Measurements from ENCODE around the gene WAPL. TPM values are rescaled to one million over a fixed set of nuclear protein-coding genes. Genes with fewer than 3 reads are reported as not detected.

Gene WAPL
- total and polyA plus RNA-seq, 12 donors = 11.1 to 44.5 (median 31.2) TPM

GRCh38 chr10:86402283-86402941 lies 119.2 kb downstream of the WAPL start:
- H3K9me3 ChIP-seq (replicated peaks in 1 of 3) = no peaks in the 10 kb centered on the region
- no peak for TF ChIP-seq CTCF (IDR thresholded peaks at IDR 0.05)
- TF ChIP-seq POLR2A (IDR thresholded peaks at IDR 0.05) = no peak
- H3K4me1 ChIP-seq (replicated peaks in 1 of 2) = peaks cover 15 to 19% of the 10 kb centered on the region in 2 donors
- 7 to 23% (median 19%) methylated on average over 15 to 18 of the region's 18 CpGs for WGBS, 4 donors
- no peaks in the 10 kb centered on the region for H3K27me3 ChIP-seq
- DNase-seq = peak in 3 of 7 donors; percentile 24 to 57 (median 27)
- H3K4me3 ChIP-seq = no peak overlapping the region
- intact Hi-C loops (cut with DNase I) = loop anchor here in 1 of 2 donors (5.0 kb wide), 1 partner anchor 185 kb away; no protein-coding TSS in a partner anchor
- no peaks in the 10 kb centered on the region for H3K36me3 ChIP-seq (replicated peaks in 1 of 2)
- no peak overlapping the region for H3K27ac ChIP-seq

DNA sequence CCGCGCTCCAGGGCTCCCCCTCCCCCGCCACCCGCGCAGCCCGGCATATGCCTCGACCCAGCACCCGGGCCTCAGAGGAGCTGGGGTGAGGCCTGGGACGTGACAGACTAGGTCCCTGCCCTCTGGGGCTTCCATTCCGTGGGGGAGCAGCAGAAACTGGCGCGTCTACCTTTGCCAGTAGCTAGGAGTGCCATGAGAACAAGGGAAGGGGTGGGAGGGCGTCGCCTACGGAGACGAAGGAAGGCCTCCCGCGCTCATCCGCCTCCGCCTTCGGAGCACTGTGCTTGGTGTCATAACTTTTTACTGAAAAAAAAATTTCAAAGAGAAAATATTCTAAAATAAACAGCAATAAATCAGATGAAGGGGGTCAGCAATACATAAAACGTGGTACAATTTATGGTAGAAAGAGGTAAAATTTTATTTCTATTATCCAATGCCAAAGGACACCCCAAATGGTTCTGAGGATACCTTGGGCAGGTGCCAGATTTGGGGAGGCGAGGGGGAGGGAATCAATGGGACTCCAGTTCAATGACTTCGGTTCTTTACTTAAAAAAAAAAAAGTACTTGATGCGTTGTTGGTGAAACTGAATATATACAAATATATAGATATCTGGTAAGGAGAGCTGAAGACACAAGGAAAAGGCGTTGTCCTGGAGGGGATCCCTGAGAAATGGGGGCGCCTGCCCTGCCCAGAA lies 119.9 kb downstream of the WAPL start:
- Histone ChIP-seq H3K4me3 (peak overlapping the region in 2 of 4 donors; percentile 47 to 72), H3K9me3 (replicated peaks in 1 of 3) (no peaks in the 10 kb centered on the region), H3K36me3 (replicated peaks in 1 of 2) (no peaks in the 10 kb centered on the region), H3K27ac (peak overlapping the region in 3 of 5 donors; percentile 72 to 90 (median 90)), H3K4me1 (replicated peaks in 1 of 2) (peaks cover 15 to 19% of the 10 kb centered on the region in 2 donors), H3K27me3 (no peaks in the 10 kb centered on the region)
- intact Hi-C loops (cut with DNase I) = loop anchor here in 1 of 2 donors (5.0 kb wide), 1 partner anchor 186 kb away; no protein-coding TSS in a partner anchor
- DNase-seq = peak in 6 of 7 donors; percentile 19 to 65 (median 34)
- no peak for TF ChIP-seq CTCF (IDR thresholded peaks at IDR 0.05)
- WGBS, 4 donors = 7 to 11% (median 9%) methylated on average over 23 to 27 of the region's 27 CpGs

DNA sequence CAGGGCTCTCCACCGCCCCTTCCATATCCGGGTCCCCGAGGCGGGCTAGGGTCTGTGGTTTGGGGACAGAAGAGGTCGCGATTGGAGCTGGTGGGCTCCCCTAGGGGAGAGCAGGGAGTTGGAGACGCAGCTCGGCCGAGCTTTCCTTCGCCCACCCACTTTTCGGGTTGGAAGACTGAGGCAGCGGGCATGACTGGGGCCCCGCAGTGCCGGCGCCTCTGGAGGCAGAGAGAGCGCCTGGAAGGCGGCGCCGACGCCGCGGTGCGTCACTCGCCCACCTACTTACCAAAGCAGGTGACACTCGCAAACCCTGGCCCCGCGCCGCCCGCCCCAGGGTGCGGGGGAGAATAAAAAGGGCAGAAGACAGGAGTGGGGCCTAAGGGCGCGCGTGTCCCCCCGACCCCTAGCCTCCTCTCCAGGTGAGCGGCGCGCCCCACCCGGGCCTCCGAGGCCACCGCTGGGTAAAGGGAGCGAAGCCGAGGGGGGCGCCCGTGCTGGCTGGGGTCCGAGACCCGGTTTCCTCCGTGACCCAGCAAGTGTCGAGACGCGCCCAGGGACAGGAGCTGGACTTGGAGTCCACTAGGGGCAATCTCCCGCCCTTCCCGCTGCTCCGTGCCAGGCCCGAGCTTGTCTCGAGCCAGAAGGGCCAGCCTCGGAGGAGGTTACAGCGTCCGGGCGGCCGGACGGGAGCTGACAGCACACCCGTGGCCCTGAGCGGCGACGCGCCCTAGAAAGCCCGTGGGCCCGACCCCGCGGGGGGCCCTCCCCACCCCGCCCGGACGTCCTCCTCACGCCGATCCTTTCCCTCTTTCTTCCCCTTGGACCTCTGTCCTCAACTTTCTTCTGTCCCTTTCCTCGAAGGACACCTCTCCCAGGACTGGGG lies 120.6 kb downstream of the WAPL start:
- intact Hi-C loops (cut with DNase I) = loop anchor here in 1 of 2 donors (5.0 kb wide), 1 partner anchor 186 kb away; no protein-coding TSS in a partner anchor
- 0 to 1% (median 1%) methylated on average over 31 to 76 of the region's 76 CpGs for WGBS, 4 donors
- H3K27ac ChIP-seq = peak overlapping the region in 3 of 5 donors; percentile 72 to 90 (median 90)
- no peak for TF ChIP-seq POLR2A (IDR thresholded peaks at IDR 0.05)
- TF ChIP-seq CTCF (IDR thresholded peaks at IDR 0.05) = peak in 2 of 6 experiments; percentile 30 to 33
- H3K4me3 ChIP-seq = peak overlapping the region in 2 of 4 donors; percentile 47 to 72
- DNase-seq = peak; percentile 59 to 78 (median 73)
- H3K27me3 ChIP-seq = no peaks in the 10 kb centered on the region
- H3K9me3 ChIP-seq (replicated peaks in 1 of 3) = no peaks in the 10 kb centered on the region
- H3K4me1 ChIP-seq (replicated peaks in 1 of 2) = peaks cover 15 to 19% of the 10 kb centered on the region in 2 donors
- H3K36me3 ChIP-seq (replicated peaks in 1 of 2) = no peaks in the 10 kb centered on the region

Measured in adrenal gland (tissue), 12 donors.